Left forelimb (tissue), 1 donor: Measurements from ENCODE around the gene TRIM24.

ENCODE experiments used
- DNase-seq: peaks from one replicate; pipeline ENCODE4 v3.0.0-alpha.2; 2018; ENCODE audit warnings: low spot score

TRIM24 gene

GRCh38 chr7:138579136-138579535 is 119.1 kb downstream of the TRIM24 start:
- no peak for DNase-seq

DNA sequence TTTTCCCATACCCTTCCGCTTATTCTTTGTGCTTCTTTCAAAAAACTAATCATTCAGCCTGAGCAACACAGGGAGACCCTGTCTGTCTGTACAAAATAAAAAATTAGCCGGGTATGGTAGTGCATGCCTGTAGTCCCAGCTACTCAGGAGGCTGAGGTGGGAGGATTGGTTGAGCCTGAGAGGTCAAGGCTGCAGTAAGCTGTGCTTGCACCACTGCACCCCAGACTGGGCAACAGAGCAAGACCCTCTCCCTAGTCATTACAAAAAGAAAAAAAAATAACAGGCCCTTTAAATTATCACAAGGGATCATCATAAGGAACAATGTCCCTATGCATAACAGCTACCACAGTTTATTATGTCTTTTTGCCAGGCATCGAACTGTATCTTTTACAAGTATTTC is 119.6 kb downstream of the TRIM24 start:
- no peak for DNase-seq

DNA sequence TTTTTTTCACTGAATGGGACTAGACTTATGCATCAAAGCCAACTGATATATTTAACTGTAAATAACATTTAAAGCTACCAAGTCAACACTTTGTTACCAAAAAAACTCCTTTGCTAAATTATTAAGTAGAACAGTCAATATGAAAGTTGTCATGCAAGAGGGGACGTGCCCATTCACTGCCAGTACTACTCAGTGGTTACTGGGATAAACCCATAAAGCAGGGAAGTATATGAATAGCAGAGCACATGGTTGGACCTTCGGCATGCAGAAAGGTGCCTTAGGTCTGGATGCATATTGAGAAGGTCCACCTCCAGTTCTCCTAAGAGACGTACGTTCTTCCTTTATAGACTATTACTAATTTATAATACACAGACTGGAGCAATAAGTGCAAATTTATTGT is 121.0 kb downstream of the TRIM24 start:
- no peak for DNase-seq

- no peak for DNase-seq
Observed at GRCh38 chr7:138584283-138584682, 124.2 kb downstream of the TRIM24 start.

DNA sequence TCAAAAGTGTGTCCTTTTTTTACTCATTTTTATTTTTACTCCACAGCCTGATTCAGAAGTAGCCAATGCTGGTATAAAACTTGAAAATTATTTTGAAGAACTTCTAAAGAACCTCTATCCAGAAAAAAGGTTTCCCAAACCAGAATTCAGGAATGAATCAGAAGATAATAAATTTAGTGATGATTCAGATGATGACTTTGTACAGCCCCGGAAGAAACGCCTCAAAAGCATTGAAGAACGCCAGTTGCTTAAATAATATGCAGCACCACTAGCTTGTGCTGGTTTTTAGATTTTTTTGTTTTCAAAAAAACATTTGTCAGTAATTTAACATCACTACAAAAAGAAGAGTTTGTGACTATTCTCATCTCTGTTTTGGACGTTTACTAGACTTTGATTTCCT is 124.6 kb downstream of the TRIM24 start:
- no peak for DNase-seq

DNA sequence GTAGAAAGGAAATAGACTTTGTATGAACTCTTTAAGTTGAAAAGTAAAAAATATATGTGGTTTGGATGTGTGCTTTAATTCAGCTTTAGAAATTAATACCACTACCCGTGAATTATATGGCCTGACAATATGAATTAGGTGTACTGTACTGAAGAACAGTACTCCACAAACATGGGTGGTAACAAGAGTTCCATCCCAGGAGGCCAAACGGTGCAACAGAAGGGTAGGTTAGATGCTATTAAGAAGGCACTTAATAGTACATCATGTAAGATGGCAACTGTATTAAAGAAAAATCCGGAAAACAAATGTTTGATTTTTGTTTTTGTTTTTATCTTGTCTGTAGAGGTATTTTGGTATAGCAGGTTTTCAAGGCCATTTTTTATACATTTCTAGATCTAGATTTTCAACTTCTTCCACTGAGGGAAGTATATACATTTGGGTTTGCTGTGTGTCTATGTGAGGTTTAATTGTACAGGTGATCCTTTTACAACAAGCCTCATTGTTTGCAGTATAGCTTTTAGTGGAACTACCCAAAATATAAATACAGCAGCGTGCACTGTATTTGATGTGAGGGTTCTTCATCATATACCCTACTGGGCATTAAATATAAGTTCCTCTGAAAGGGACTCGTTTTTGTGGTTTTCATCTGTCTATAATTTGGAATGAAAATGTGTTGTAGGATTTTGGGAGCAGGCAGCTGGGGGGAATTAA is 125.4 kb downstream of the TRIM24 start:
- DNase-seq, result no peak

DNA sequence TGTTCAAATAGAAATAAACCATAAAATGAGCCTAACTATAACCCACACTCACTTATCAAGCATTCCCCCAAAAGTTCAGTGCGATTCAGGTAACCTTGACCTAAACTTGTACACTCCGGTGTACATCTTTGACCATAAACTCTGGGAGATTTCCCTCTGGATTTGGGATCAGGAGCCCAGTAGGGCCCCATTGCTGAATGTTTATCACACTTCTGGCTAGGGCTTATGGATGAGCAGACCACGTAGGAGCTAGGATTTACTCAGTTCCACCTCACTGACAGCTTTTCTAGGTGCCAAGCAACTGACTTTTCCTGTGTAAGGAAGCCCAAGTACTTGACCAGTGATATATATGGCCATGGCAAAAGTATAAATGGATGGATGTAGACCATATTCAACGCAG is 127.4 kb downstream of the TRIM24 start:
- DNase-seq, result no peak

DNA sequence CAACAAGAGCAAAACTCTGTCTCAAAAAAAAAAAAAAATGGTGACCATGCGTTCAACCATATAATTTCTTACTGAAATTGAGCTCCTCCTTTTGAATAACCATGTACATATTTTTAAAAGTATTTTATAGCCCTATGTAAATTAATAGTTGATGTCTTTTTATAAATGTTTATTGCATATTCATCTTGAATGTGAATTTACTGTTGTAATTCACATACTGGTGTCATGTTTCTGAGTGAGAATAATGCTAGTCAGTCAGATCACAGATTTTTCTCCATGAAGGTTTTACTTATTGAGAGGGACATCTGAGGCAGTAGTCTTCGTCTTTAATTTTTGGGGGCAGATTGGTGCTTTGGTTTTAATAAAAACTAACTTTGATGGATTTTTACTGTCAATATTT is 128.9 kb downstream of the TRIM24 start:
- DNase-seq, result no peak

- no peak for DNase-seq
Observed at GRCh38 chr7:138590154-138590553, 130.1 kb downstream of the TRIM24 start.

DNA sequence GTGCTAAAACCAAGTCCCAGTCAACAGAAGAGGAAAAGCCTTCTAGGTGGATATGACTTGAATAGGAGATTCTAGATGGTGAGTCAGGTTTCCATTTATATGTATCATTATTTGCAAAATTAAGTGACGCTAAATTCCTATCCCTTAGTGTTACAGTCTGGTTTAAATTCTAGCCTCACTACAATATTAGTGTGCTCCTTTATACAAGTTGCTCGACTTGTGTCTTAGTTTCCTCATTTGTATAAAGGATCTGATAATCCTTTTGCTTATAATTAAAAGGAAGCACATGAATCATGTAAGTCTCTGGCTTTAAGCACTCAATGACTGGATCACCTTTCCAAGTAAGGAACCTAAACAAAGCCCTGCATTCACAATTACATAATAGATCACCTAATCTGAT is 135.4 kb downstream of the TRIM24 start:
- no peak for DNase-seq

- no peak for DNase-seq
Observed at GRCh38 chr7:138602451-138602850, 142.4 kb downstream of the TRIM24 start.

GRCh38 chr7:138603549-138604318 is 143.7 kb downstream of the TRIM24 start:
- DNase-seq, result no peak

DNA sequence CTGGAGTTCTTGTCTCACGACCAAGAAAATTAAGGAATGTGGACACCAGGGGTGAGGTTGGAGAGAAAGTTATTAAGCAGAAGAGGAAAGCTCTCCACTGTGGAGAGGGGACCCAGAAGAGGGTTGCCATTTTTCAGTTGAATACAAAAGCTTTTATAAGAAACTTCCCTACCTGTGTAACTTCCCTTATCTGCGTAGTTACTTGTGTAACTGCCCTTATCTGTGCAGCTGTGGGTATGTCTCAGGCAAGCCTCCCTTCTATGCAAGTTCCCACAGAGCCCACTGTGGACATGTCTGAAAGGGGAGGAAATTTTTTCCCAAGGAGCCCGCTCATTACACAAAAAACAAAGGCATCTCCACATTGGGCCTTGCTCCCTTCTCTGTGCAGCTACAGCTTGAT is 146.2 kb downstream of the TRIM24 start:
- DNase-seq, result no peak

DNA sequence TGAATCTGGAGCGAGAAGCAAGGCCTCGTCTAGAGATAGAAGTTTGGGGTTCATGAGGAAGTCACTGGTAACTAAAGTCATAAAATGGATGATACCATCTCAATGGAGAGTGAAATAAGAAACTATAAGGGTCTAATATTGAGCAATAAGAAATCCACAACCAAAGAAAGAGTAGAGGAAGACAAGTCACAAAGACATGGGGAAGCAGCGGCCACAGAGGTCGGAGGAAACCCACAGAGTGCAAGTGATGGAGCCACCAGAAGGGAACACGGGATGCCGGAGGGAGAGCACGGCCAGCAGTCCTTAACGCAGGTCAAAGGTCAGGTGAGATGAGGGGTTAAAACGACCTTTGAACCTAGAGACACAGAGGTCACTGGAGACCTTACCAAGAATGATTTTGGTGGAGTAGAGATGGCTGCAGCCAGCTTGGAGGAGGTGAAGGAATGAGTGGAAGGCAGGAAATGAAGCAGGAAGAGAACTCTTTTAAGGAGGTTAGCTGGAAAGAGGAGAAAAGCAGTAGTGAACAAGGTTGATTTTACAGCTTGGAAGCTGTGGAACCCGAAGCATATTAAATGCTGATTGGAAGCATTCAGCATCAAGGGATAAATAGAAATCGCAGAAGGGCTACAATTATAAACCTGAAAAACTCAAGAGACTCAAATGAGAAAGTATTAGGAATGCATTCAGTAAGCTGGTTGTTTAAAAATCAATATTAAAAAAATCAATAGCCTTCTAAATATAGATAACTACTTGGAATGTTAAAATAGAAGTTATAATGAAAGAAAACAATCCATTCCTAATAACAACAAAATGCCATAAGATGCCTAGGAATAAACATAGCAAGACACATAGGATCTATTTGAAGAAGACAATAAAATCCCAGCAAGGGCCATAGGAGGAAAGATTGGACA is 147.4 kb downstream of the TRIM24 start:
- DNase-seq, result no peak

DNA sequence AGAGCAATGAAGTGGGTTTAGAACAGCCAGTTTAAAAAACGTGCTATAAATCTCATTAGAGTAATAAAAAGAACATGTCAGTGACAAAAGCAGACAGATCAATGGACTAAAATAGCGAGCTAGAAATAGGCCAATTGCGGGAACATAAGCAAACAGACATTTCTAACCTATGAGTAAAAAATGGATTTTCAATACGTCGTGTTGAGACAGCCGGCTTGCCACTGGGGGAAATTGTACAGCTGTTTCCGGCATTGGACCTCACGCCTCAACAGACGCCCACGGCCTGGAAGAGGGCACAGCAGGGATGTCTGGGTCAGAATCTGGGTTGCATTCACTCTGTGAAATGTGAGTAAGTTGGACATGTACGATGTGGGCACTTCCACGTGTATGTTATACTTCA is 148.2 kb downstream of the TRIM24 start:
- DNase-seq, result no peak

GRCh38 chr7:138610671-138611170 is 150.7 kb downstream of the TRIM24 start:
- DNase-seq, result no peak

DNA sequence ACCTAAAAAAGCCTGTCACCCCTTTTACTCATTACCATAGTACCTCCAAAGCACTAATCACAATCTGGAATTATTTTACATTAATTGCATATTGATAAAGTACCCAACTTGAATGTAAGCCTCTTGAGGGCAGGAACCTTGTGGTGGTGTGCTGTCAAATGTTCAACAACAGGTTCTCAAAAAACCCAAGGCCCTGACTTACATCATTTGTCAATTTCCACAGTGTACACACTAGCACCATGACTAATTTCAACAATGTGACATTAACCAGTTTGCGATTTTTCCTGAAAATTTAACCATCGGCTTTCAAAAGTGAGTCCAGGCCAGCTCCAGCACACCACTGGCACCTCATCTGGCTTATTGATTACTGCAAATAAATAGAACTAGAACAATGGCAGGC is 153.6 kb downstream of the TRIM24 start:
- DNase-seq, result no peak

- no peak for DNase-seq
Observed at GRCh38 chr7:138616085-138616484, 156.0 kb downstream of the TRIM24 start.

- DNase-seq, result no peak
Observed at GRCh38 chr7:138618506-138618905, 158.4 kb downstream of the TRIM24 start.

- no peak for DNase-seq
Observed at GRCh38 chr7:138618933-138619332, 158.9 kb downstream of the TRIM24 start.

DNA sequence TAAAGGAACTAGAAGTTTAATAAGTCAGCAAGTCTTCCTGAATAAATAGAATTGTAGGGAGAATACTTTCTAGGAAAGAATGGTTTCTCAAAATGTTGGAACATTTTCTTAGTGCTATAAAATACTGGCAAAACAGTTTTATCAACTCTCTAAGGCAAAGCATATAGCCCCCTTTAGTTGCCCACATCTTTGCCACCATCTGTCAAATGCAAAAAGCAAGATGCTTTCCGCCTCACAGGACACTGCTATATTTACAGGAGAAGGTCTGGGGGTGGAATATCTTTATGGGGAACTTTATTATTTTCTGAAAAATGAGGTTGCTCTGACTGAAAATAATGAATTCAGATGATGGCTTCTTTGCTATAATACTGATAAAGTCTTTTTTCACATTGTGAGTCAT is 162.8 kb downstream of the TRIM24 start:
- DNase-seq, result no peak

DNA sequence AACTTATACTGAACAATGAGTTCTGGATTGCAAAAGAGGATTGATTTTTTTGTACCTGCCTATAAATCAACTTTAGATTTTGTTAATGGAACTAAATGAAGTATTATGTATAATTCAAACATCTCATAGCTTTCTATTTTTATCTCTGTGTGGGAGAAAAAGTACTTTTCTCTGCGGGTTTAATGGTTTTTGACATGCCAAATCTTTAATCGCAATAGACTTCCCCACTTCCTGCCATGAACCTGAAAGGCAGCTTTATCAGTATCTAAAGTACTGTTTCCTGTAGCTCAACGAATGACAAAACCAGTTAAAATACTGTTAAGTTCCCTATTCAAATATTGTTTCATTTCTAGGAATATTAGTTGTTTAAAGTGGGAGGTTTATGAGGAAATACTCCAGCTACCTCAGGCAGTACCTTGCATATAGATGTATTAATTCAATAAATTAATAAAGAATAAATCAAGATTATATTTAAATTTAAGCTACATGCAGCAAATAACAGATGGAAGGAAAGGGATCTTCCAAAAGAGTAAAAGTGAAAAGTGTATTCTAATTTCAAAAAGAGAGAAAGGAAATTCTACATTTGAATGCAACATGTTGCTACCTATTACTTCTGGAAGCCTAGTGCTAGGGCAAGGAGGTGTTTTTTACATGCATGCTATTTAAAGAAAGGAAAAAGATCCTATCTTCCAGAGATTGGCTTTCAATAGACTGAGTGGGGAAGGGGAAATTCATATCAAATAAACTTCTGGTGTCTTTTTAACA is 165.2 kb downstream of the TRIM24 start:
- DNase-seq, result no peak
